Measurements from ENCODE around the gene DCUN1D2. TPM values are rescaled to one million over a fixed set of nuclear protein-coding genes. Genes with fewer than 3 reads are reported as not detected.

Gene DCUN1D2
- total RNA-seq, 2 experiments from 2014 or later = 9.2 to 16.5 TPM

DNA sequence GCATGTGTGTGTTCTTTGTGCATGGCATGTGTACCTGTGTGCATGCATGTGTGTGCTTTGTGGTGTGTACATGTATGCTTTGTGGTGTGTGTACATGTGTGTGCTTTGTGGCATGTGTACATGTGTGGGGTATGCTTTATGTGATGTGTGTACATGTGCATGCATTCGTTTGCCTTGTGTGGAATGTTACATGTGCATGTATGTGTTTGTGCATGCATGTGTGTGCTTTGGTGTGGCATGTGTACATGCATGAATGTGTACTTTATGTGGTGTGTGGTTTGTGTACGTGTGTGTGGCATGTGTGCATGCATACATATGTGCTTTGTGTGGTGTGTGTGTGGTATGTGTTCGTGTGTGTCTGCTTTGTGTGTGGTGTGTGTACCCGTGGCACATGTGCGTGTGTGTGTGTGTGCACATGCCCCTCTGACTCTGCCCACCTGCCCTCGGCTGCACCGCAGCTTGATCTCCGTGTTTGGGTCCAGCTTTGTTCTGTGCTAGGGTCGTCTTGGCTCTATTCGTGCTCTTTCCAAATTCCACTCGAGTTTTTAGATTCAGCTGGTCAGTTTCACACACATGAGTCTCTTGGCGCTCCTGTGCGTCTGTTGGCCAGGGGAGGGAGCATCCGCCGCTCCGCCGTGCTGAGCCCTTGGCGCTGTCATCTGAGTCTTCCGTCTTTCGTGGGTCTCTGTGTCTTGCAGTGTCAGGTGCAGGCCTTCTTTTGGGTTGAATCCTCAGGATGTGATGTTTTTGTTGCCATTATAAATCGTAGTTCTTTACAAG lies 47.6 kb upstream of the DCUN1D2 start:
- Histone ChIP-seq H3K4me3 (ENCODE audit: low read depth, low read length, poor library complexity, severe bottlenecking) (no peak overlapping the region), H2AFZ (ENCODE audit: low read length) (no peak overlapping the region), H3K4me1 (ENCODE audit: insufficient read depth, low read length, poor library complexity, severe bottlenecking) (no peaks in the 10 kb centered on the region), H3K9me2 (ENCODE audit: insufficient read depth, low read length) (no peaks in the 10 kb centered on the region), H3K79me2 (ENCODE audit: insufficient read depth, low read depth, low read length) (no peaks in the 10 kb centered on the region), H3K27ac (ENCODE audit: low read depth, low read length, poor library complexity, severe bottlenecking) (no peak overlapping the region), H3K4me2 (ENCODE audit: low read length) (no peak overlapping the region), H3K36me3 (ENCODE audit: insufficient read depth, low read length) (no peaks in the 10 kb centered on the region), H4K20me1 (ENCODE audit: insufficient read depth, low read length) (no peaks in the 10 kb centered on the region), H3K9me3 (ENCODE audit: low read length) (no peaks in the 10 kb centered on the region)
- BruUV-seq (replicated peaks) = no TSS peak
- ChIA-PET CTCF (ENCODE audit: unreplicated experiment) (no interaction called here), POLR2A (no interaction called here)
- no peak for TF ChIP-seq EZH2phosphoT487 (IDR thresholded peaks at IDR 0.05; ENCODE audit: borderline replicate concordance, low read depth, low read length)
- TF ChIP-seq, protein P1, sequence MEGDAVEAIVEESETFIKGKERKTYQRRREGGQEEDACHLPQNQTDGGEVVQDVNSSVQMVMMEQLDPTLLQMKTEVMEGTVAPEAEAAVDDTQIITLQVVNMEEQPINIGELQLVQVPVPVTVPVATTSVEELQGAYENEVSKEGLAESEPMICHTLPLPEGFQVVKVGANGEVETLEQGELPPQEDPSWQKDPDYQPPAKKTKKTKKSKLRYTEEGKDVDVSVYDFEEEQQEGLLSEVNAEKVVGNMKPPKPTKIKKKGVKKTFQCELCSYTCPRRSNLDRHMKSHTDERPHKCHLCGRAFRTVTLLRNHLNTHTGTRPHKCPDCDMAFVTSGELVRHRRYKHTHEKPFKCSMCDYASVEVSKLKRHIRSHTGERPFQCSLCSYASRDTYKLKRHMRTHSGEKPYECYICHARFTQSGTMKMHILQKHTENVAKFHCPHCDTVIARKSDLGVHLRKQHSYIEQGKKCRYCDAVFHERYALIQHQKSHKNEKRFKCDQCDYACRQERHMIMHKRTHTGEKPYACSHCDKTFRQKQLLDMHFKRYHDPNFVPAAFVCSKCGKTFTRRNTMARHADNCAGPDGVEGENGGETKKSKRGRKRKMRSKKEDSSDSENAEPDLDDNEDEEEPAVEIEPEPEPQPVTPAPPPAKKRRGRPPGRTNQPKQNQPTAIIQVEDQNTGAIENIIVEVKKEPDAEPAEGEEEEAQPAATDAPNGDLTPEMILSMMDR (conservative IDR thresholded peaks at IDR 0.05; ENCODE audit: low read length) = no peak
- DNase-seq (ENCODE audit: low spot score) = no peak
- intact Hi-C loops (cut with micrococcal nuclease; ENCODE audit: unreplicated experiment) = no loop called here

- CTCF ChIA-PET (ENCODE audit: unreplicated experiment) = no interaction called here
- DNase-seq (ENCODE audit: low spot score) = no peak
- H3K36me3 ChIP-seq (ENCODE audit: insufficient read depth, low read length) = no peaks in the 10 kb centered on the region
- H3K4me2 ChIP-seq (ENCODE audit: low read length) = no peak overlapping the region
- intact Hi-C loops (cut with micrococcal nuclease; ENCODE audit: unreplicated experiment) = no loop called here
- H3K4me1 ChIP-seq (ENCODE audit: insufficient read depth, low read length, poor library complexity, severe bottlenecking) = no peaks in the 10 kb centered on the region
- no peaks in the 10 kb centered on the region for H3K9me3 ChIP-seq (ENCODE audit: low read length)
- H3K79me2 ChIP-seq (ENCODE audit: insufficient read depth, low read depth, low read length) = no peaks in the 10 kb centered on the region
- POLR2A ChIA-PET = interaction anchor here (0.6 kb wide), 1 partner anchor 752 kb away, joined by 6 read pairs; no protein-coding TSS in a partner anchor
- H2AFZ ChIP-seq (ENCODE audit: low read length) = no peak overlapping the region
- no peak overlapping the region for H3K27ac ChIP-seq (ENCODE audit: low read depth, low read length, poor library complexity, severe bottlenecking)
- BruUV-seq (replicated peaks) = no TSS peak
- no peak overlapping the region for H3K4me3 ChIP-seq (ENCODE audit: low read depth, low read length, poor library complexity, severe bottlenecking)
- TF ChIP-seq EZH2phosphoT487 (IDR thresholded peaks at IDR 0.05; ENCODE audit: borderline replicate concordance, low read depth, low read length) = no peak
- TF ChIP-seq, protein P1 (conservative IDR thresholded peaks at IDR 0.05; ENCODE audit: low read length) = no peak
- no peaks in the 10 kb centered on the region for H4K20me1 ChIP-seq (ENCODE audit: insufficient read depth, low read length)
- H3K9me2 ChIP-seq (ENCODE audit: insufficient read depth, low read length) = no peaks in the 10 kb centered on the region
These were observed 46.7 kb upstream of the DCUN1D2 start for GRCh38 chr13:113537205-113537604.

- Histone ChIP-seq H3K4me3 (ENCODE audit: low read depth, low read length, poor library complexity, severe bottlenecking) (no peak overlapping the region), H3K4me2 (ENCODE audit: low read length) (no peak overlapping the region), H3K9me3 (ENCODE audit: low read length) (no peaks in the 10 kb centered on the region), H3K27ac (ENCODE audit: low read depth, low read length, poor library complexity, severe bottlenecking) (no peak overlapping the region), H4K20me1 (ENCODE audit: insufficient read depth, low read length) (no peaks in the 10 kb centered on the region), H3K79me2 (ENCODE audit: insufficient read depth, low read depth, low read length) (no peaks in the 10 kb centered on the region), H3K36me3 (ENCODE audit: insufficient read depth, low read length) (no peaks in the 10 kb centered on the region), H3K9me2 (ENCODE audit: insufficient read depth, low read length) (no peaks in the 10 kb centered on the region), H3K4me1 (ENCODE audit: insufficient read depth, low read length, poor library complexity, severe bottlenecking) (no peaks in the 10 kb centered on the region), H2AFZ (ENCODE audit: low read length) (no peak overlapping the region)
- no peak for TF ChIP-seq EZH2phosphoT487 (IDR thresholded peaks at IDR 0.05; ENCODE audit: borderline replicate concordance, low read depth, low read length)
- TF ChIP-seq, protein P1 (conservative IDR thresholded peaks at IDR 0.05; ENCODE audit: low read length) = no peak
- POLR2A ChIA-PET = interaction anchor here (0.6 kb wide), 1 partner anchor 753 kb away, joined by 6 read pairs; no protein-coding TSS in a partner anchor
- BruUV-seq (replicated peaks) = no TSS peak
- CTCF ChIA-PET (ENCODE audit: unreplicated experiment) = no interaction called here
- DNase-seq (ENCODE audit: low spot score) = no peak
- intact Hi-C loops (cut with micrococcal nuclease; ENCODE audit: unreplicated experiment) = no loop called here
These were observed 46.1 kb upstream of the DCUN1D2 start for GRCh38 chr13:113536461-113537110.
